ENCODE measurements around the gene NBPF1.
"Not testable (repeated sequence)": the region's sequence is repeated elsewhere in the genome, so short reads cannot be mapped to it uniquely, and the experiment has no call there.

NBPF1 gene

DNA sequence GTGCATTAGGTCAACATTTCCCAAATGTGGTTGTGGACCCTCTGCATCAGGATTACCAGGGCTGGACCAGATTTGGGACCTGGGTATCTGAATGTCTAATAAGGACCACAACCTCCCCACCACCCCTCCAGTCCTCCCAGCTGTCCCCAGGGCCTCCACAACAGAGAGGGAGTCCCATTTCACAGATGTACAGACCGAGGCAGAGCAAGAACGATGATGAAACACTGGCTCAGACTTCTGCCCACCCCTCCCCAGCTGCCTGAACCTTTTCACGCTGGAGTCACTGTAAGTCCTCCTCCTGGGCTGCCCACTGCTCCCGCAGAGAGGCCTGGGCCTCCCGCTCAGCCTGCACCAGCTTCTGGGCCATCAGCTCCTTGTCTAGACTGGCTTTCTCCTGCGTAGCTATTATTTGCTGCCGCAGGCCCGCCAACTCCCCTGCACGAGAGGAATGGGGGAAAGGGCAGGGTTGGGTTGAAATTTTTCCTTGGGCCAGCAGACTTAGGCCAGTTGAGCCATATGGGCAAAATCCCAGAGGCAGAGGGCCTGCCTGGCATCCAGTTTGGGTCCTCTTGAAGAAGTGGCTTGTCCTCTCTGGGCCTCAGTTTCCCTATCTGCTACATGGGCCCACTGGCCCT is 8.4 kb upstream of the NBPF1 start:
- DNase-seq (ENCODE audit: low spot score): not testable (repeated sequence)

DNA sequence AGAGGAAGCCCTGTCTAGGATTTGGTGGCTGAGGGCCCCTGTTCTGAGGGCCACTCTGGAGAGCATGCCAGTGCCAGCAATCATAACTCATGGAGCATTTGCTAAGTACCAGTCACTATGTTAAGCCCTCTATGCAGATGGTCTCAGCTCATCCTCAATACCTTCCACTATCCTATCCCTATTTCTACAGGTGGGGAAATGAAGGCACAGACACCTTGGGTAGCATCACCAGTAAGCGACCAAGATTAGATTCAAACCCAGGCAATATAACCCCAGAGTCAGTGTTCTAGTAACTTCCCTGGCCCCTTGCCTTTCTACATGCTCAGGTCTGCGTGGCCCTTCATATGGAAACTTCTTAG is 7.9 kb upstream of the NBPF1 start:
- DNase-seq (ENCODE audit: low spot score): no peak

DNA sequence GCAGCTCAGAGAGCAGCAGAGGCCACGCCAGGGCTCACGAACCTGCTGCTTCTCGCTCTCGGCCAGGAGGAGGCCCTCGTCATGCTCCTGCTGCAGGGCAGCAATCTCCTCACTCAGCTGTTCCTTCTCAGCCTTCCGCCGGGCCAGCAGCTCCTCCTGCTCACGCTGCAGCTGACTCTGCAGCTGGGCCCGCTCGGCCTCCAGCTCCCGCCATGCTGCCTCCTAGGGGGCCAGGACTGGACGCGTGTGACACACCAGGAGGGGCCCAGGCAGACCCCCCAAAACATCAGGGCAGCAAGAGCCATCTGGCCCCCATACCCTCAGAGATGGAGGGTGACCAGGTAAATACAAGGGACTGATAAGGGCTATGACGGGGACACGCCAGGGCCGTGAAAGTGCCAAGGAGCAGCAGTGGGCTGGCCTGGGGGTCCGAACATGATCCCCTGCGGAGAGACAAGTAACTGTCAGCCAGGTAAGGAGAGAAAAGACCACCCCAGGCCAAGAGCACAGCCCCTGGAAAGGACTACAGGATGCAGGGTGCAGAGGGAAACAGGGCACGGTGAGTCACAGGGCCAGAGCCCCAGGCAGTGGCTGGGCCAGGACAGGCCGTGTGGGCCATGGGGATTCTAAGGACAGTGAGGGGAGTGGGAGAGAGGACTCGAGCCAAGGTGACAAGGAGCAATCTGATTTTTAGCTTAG is 6.6 kb upstream of the NBPF1 start:
- DNase-seq (ENCODE audit: low spot score): not testable (repeated sequence)

DNA sequence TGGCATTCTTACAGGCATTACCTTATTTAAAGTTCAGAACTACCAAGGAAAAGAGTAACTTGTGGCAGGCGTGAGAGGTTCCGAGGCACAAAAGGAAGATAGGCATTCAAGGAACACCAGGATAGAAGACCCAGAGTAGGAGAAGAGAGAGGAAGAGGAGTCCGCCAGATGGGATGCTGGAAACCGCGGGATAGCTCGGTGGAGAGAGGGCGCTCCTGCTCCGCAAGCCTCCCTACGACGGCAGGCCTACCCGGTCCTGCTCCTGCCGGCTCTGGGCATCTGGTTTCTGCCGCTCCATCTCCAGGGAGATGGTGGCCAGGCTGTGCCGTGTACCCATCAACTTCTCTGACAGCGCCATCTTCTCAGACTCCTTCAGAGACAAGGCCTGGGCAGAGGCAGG is 5.4 kb upstream of the NBPF1 start:
- DNase-seq (ENCODE audit: low spot score): no peak

DNA sequence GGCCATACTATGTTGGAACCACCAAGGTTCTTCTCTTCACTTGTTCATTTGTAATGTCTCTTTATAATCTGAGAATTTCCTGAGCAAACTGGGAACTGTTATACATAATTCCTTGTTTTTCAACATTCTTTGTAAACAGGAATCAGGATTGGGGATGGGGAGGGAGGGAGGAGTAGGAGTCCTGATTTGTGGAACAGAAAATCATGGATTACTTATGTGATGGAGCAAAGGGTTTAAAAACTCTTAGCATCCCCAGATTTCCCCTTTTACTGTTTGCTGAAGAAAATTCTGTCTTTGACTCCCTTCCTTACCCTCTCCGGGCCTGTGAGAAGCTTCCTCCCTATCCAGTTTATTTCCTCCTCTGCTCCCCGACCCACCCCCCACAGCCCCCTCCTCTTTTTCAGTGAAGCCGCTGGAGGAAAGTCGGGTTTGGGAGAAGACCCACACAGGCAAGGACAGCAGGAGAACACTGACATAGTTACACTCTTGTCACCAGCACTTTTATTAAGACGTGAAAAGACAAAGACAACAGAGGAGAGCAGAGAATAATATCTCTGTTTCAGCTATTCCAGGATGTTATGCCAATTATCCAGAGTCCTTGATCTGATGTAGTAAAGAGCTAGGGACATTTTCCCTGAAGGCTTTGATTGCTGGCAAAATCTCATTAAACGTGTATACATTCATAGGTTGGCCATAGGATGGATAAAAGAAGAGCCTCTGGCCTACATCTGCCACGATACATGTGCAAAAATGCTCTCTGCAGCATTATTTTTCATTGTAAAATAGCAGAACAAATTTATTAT is 4.6 kb upstream of the NBPF1 start:
- no peak for DNase-seq (ENCODE audit: low spot score)

DNA sequence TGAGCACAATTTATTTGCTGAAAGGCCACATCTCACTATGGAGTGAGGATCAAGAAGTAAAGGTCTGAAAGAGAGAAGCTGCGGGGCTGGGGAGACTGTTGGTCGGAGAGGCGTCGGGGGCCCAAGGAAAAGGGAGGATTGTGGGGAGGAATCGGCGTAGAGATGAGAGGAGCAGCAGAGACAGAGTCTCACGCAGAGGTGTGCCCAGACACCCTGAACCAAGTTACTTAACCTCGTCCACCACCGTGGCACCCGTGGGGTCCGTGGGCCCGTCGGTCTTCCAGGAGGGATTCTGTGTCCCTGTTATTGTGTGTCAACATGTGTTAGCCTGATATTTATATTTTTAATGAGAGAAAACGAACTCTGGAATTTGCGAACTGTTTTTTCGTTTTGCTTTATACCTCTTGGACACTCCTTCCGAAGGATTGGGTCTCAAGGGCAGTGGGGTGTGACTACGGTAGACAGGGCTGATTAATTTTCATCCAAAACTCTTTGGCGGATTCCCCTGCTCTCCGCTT is 3.8 kb upstream of the NBPF1 start:
- DNase-seq (ENCODE audit: low spot score): no peak

DNA sequence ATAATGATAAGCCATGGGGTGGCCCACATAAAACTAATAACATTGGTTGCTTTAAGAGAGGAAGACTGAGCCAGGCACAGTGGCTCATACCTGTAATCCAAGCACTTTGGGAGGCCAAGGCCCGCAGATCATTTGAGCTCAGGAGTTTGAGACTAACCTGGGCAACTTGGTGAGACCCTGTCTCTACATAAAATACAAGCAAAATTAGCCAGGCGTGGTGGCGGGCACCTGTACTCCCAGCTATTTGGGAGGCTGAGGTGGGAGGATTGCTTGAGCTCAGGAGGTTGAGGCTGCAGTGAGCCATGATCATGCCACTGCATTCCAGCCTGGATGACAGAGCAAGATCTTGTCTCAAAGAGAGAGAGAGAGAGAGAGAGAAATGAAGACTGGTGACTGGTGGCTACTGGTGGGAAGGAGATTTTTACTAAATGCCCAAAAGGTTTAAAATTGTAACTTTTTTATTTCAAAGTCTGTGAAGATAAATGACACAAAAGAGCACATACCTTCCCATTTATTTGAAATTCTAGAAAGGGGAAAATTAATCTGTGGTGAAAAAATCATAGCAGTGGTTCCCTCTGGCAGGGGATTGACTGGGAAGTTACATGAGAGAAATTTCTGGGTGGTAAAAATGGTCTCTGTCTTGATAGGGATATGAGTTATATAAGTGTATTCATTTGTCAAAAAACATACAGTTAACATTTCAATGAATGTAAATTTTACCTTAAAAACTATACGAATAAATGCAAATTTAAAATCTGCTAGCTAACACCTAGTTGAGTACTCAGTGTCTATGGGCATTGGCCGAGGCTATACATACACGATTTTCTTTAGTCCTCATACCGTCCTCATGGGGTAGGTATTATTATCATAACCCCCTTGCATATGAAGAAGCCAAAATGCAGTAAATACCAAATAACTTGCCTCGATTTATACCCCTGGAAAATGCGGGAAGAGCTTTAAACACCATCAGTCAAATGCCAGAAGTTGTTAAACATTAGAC is 2.2 kb upstream of the NBPF1 start:
- DNase-seq (ENCODE audit: low spot score): no peak

DNA sequence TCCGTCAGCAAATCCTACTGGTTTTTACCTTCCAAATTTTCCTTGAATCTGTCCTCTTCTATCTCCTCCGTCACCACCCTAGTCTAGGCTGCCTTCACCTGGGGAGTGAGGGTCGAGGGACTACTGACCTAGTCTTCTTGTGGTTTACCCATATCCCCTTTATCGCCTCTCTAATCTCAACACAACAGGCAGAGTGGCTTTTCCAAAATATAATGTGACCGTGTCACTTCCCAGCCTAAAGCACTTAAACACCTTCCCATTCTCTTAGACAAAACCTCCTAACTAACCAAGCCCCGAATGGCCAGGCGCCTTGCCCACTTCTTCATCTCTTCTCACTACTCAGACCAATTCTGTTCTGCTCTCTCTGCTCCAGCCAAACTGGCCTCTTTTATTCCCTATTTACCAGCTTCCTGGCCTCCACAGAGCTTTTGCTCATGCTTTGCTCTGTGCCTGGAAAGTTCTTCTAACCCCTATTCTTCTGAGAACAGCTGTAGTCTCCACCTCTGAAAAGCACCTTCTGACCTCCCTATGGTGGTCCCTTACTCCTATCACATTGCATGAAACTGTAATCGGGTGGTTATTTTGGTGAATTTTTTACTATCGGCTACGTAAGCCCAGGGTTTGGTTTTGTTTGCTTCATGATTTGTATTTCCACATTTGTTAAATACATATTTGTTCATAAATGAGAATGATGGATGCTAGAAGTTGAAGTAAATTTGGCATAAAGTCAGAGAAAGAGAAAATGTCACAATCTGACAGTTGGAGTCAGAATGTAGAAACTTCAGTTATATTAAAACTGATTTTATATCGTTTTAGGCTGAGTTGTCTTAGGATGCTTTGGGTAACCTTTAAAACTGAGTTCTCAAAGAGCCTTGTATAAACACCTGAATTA is 1.2 kb upstream of the NBPF1 start:
- no peak for DNase-seq (ENCODE audit: low spot score)

DNA sequence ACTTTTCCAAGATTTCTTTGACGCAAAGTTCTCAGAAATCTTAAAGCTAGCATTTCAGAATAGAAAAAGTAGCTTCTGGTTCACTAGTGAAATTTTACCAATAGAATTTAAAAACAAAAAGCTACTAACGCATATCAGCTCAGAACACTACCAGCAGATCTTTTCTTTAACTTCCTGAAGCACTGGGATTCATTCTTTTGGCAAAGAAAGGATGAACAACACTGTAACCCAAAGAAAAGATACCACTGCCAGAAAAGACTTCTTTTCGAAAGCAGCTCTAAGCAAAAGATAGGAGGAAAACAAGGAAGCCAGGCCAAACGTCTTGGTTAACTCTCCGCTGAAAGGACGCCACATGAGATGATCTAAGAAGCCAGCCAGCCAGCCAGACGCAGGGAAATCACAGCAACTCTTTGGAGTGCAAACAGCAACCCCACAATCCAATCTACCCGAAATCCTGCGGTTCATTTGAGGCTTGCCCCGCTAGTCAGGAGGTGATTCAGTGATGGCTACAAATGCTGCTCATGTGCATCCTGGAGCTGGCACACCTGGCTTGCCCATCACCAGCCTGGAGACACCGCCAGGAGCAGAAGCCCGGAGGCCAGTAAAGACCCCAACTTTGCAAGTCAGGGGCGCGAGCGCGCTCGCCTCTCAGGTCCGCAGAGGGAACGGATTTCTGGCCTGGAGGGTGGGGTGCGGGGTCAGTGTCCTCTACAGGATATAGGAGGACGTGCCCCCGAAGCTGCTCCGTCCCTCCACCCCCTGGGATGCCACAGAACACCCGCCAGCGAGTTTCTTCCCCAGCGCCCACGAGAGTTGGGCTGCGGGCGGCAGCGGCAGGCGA is 812 bp downstream of the NBPF1 start:
- peak; percentile 68 for DNase-seq (ENCODE audit: low spot score)

DNA sequence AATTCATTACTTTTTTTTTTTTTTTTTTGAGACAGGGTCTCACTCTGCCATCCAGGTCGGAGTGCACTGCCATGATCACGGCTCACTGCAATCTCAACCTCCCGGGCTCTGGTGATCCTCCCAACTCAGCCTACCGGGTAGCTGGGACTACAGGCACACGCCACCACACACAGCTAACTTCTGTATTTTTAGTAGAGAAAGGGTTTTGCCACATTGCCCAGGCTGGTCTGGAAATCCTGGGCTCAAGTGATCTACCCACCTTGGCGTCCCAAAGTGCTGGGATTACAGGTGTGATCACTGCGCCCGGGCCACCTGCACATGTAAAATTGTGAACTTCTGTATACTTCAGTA is 1.4 kb downstream of the NBPF1 start:
- DNase-seq (ENCODE audit: low spot score): not testable (repeated sequence)

DNA sequence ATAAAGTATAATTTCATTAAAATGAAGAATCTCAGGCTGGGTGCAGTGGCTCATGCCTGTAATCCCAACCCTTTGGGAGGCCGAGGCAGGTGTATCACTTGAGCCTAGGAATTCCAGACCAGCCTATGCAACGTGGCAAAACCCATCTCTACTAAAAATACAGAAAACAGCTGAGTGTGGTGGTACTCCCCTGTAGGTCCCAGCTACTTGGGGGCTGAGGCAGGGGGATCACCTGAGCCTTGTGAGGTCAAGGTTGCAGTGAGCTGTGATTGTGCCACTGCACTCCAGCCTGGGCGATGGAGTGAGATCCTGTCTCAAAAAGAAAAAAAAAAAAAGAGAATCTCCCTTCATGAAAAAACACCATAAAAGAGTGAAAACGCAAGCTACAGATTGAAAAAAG is 2.2 kb downstream of the NBPF1 start:
- DNase-seq (ENCODE audit: low spot score): not testable (repeated sequence)

DNA sequence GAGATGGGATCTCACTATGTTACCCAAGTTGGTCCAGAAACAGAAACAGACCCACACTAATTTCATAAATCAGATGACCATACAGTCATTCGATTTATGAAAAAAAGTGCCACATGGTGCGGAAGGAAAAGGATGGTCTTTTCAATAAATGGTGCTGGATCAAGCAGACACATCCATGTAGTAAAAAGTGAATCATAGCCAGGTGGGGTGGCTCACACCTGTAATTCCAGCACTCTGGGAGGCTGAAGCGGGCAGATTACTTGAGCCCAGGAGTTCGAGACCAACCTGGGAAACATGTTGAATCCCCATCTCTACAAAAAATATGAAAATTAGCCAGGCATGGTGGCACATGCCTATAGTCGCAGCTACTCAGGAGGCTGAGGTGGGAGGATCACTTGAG is 2.8 kb downstream of the NBPF1 start:
- not testable (repeated sequence) for DNase-seq (ENCODE audit: low spot score)

DNA sequence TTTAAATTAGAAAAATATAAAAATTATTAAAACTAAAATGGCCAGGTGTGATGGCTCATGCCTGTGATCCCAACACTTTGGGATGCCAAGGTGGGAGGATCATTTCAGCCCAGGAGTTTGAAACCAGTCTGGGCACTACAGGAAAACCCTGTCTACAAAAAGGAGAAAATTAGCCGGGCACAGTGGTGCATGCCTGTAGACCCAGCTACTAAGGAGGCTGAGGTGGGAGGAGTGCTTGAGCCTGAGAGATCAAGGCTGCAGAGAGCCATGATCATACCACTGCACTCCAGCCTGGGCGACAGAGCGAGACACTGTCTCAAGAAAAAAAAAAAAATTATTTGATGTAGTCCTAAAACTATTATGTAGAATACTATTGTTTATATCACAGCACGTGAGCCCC is 3.6 kb downstream of the NBPF1 start:
- DNase-seq (ENCODE audit: low spot score): not testable (repeated sequence)

DNA sequence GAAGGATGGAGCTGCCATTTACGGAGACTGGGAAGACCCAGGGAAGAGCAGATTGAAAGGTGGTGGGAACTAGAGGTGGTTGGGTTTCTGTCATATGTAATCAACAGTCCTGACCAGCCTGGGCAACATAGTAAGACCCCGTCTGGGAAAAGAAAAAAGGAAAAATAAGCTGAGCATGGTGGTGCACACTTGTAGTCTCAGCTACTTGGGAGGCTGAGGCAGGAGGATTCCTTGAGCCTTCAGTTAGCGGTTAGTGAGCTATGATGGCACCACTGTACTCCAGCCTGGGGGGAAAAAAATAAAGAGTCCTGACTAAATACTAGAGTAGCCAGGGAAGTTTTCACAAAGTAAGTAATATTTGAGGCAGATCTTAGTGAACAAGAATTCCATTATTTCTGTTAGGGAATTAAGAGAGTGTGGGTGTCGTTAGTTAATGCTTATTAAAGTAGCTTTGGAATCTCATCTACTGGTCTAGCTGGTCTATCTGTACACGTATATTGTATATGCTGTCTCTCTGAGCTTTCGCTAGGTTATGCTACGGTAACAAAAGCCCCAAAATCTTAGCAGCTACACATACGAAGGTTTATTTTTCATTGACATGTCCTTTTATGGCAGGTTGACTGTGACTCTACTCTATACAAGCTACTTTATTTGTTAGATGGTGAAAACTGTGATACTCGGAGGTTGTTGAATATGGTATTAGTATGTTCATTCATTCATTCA is 4.4 kb downstream of the NBPF1 start:
- DNase-seq (ENCODE audit: low spot score): no peak

DNA sequence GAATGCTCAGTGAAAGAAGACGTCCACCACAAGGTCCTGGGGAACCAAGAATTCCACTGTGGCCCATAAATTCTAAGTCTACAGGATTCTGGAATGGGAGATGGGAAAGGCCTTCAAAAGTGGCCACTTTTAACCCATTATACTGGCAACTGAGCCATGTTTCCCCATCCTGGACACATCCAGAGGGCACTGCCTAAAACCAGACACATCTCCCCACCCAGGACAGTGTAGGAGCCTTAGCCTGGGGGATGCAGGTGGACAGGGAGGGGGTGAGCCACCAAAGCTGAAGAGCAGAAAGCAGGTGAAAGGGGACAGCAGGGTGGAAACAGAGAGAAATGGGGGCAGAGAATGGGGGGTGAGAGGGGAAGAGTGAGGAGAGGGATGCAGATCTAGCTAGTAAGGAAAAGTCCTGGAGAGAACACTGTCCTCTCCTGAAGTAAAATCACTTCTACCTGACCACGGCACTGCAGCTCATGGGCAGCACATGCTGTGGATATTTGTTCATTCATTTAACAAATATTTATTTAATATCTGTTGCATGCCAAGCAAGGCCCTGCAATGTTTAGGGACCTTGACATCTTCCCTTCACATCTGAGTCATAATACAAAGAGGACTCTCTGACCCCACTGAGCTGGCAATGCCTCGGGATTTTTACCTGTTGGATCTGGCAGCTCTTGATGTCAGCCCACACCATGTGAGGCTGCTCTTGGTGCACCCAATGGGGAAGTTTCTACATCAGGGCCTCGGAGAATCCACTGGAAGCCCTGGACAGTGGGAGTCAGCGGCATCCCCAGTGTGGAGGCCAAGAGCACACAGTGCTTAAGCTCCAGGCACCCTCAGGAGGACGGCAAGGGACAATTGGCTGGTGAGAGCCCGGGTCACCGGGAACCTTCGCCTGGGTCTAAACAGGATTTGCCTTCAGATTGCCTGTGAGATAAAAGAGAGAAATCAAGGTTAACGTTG is 5.2 kb downstream of the NBPF1 start:
- DNase-seq (ENCODE audit: low spot score): not testable (repeated sequence)

DNA sequence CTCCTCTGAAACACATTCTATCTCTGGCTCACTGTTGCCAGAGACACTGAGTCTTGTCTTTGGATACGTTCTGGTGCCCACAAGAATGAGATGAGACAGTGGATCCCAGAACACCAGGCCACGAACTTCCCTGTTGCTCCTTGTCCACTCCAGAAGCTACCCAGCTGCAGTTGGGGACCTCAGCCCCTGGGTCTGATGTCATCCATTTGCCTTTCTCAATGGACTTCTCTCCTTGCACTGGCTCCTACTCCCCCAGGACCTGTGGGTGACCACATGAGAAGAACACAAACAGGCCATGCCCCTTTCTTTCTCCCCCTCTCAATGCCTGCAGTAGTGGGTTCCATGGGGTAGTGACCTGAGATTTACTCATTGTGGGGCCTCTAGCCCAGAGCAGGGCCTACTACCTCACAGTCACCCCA is 5.9 kb downstream of the NBPF1 start:
- DNase-seq (ENCODE audit: low spot score): no peak

DNA sequence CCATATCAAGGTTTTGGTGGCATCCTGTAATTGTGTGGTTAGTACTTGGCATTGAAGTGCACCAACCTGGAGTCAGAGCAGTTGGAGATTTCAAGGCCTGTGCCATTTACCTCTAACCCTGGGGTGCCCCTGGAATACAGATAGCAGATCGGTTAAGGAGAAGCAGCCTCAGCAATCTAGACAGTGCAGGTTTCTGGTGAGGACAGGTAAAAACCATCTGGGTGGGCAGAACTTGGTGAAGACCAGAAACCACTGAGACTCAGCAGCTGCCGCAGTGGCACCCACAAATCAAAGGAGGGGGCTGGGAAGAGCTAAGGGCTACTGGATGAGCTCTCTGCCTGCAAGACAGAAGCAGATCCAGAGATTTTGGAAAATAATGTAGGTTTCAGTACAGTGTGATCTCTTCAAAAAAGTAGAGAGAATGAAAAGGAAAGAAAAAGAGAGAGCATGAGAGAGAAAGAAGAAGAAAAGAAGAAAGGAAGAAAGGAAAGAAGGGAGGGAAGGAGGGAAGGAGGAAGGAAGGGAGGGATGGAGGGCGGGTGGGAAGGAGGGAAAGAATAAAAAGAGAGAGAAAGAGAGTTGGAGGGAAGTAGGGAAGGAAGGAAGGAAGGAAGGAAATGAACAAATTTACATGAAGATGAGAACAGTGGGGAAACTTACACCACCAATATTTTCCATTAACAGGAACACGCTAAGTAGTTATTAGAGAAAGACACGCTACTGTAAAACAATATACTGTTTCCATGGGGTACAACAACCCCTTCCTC is 6.5 kb downstream of the NBPF1 start:
- DNase-seq (ENCODE audit: low spot score): not testable (repeated sequence)

All from LoVo (cell line).